ENCODE results near the gene CPN2. TPM values are rescaled to one million over a fixed set of nuclear protein-coding genes. Genes with fewer than 3 reads are reported as not detected.

CPN2 gene
- total and polyA plus RNA-seq, 2 of the 8 experiments (the other 6 are each of a cell fraction or from before 2014, with no cell fraction given): 0.03 TPM; not detected in 1

GRCh38 chr3:194326968-194327217 lies 24.2 kb downstream of the CPN2 start:
- Histone ChIP-seq H3K23ac (ENCODE audit: insufficient read length) (no peak overlapping the region), H2BK12ac (ENCODE audit: low read depth, low read length) (peak overlapping the region; percentile 51; the same call in 1 of the 2 replicates), H3K56ac (replicated peaks; ENCODE audit: insufficient read length, low read depth, low read length) (peak overlapping the region; percentile 100), H3K4me3 (ENCODE audit: extremely low read depth in 1 of 4, insufficient read depth in 2 of 4, low read depth in 3 of 4, low read length in 4 of 4) (no peak overlapping the region), H3K4me2 (ENCODE audit: insufficient read depth in 1 of 2, low read depth in 2 of 2, low read length in 2 of 2) (no peak overlapping the region), H3K23me2 (ENCODE audit: low read depth, low read length) (peaks cover 28% of the 10 kb centered on the region; the same call in 1 of the 2 replicates), H3K4me1 (replicated peaks in 1 of 4; ENCODE audit: control insufficient read depth in 3 of 4, insufficient read depth in 4 of 4, low read length in 3 of 4) (peaks cover 0 to 2% (median 0%) of the 10 kb centered on the region in 4 experiments; a peak in 3 of 7 replicates), H2AK5ac (ENCODE audit: low read depth, low read length) (peak overlapping the region; percentile 68; the same call in 1 of the 2 replicates), H3K79me2 (ENCODE audit: control insufficient read depth in 1 of 2, insufficient read depth in 2 of 2, low read length in 2 of 2) (no peaks in the 10 kb centered on the region), H3K4ac (replicated peaks; ENCODE audit: insufficient read length, low read depth, low read length) (peak overlapping the region; percentile 91), H3K14ac (ENCODE audit: insufficient read length) (no peak overlapping the region), H3K9me3 (ENCODE audit: insufficient read depth in 2 of 2, low read depth in 1 of 2, low read length in 1 of 2) (peaks cover 12 to 16% of the 10 kb centered on the region in 2 experiments; a peak in 2 of 4 replicates), H4K20me1 (replicated peaks in 1 of 2; ENCODE audit: control insufficient read depth in 1 of 2, insufficient read depth in 2 of 2, low read length in 2 of 2) (peaks cover 0 to 23% of the 10 kb centered on the region in 2 experiments), H4K91ac (replicated peaks; ENCODE audit: insufficient read length, low read length) (peak overlapping the region; percentile 96), H3K79me1 (ENCODE audit: low read depth, low read length) (peaks cover 14% of the 10 kb centered on the region), H3K27ac (ENCODE audit: low read depth, low read length) (no peak overlapping the region), H3K9ac (replicated peaks in 1 of 4; ENCODE audit: extremely low read depth in 1 of 4, low read depth in 3 of 4, low read length in 3 of 4) (no peak overlapping the region; a peak in 1 of 7 replicates), H2AFZ (ENCODE audit: low read length) (no peak overlapping the region), H4K8ac (ENCODE audit: extremely low read depth, insufficient read depth, low read length) (peak overlapping the region; percentile 69; the same call in 1 of the 2 replicates), H2BK15ac (ENCODE audit: low read length) (no peak overlapping the region), H3K18ac (ENCODE audit: extremely low read depth, low read length) (no peak overlapping the region), H2BK20ac (ENCODE audit: low read length) (no peak overlapping the region), H2BK120ac (replicated peaks; ENCODE audit: low read depth, low read length) (no peak overlapping the region), H2BK5ac (ENCODE audit: low read depth, low read length) (no peak overlapping the region), H4K5ac (ENCODE audit: insufficient read length, low read depth, low read length) (no peak overlapping the region), H3K36me3 (ENCODE audit: control insufficient read depth in 2 of 4, insufficient read depth in 4 of 4, low read length in 3 of 4) (no peaks in the 10 kb centered on the region; a peak in 1 of 8 replicates), H3K27me3 (replicated peaks in 1 of 4; ENCODE audit: control insufficient read depth in 3 of 4, extremely low read depth in 1 of 4, insufficient read depth in 3 of 4, low read length in 3 of 4) (peaks cover 0 to 3% (median 0%) of the 10 kb centered on the region in 4 experiments; a peak in 2 of 7 replicates)
- peak; percentile 13 for FAIRE-seq
- ChIA-PET POLR2A (ENCODE audit: partially characterized antibody) (no interaction called here), CTCF (ENCODE audit: partially characterized antibody) (no interaction called here)
- DNase-seq (ENCODE audit: low read depth in 1 of 2, low spot score in 2 of 2): no peak
- WGBS, 2 experiments (ENCODE audit: extremely low coverage in 1 of 2, insufficient coverage in 1 of 2, insufficient read length in 1 of 2, insufficient replicate concordance in 2 of 2, low coverage in 1 of 2, low lambda C conversion rate in 2 of 2, missing lambda C conversion rate in 1 of 2): 73% methylated on average over 2 of the region's 2 CpGs; no CpG with 5 or more reads in 1 of the 2 experiments

Data from H1 (cell line).